ENCODE results near the gene CLK3.
"Not testable (repeated sequence)": the region's sequence is repeated elsewhere in the genome, so short reads cannot be mapped to it uniquely, and the experiment has no call there.

The CLK3 gene

DNA sequence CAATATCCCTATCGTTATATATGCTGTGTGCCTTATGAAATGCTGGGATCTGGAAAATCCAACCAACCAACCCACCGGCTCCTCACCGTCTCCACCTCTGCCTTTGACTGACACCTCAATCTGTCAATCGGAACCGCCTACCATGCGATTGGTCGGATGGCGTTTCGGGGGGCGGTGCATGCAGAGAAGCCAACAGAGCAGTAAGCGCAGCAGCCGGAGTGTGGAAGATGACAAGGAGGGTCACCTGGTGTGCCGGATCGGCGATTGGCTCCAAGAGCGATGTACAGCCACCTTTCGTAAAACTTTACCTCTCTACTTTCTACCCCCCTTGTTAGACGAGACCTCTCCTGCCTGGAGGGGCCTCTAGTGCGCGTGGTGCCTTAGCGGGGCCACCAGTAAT, 6.3 kb downstream of the CLK3 start:
- no peak for DNase-seq

DNA sequence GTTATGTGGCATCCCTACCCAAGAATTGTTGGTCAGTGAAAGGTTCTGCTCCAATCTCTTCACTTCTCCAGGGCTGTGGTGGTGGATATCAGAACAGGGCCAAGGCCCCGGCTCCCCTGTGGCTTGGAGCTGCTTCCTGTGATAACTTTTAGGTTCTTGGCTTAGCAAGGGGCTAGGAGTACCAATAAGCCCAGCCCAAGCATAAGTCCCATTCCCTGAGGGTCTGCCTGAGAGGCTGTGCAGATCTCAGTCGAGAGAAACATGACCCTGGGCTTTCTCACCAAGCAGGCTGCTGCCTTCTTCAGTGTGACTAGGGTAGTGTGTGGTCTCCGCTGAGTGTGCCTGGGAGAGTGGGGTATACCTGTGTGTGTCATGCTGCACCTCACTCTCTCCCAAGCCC, 7.1 kb downstream of the CLK3 start:
- DNase-seq: no peak

DNA sequence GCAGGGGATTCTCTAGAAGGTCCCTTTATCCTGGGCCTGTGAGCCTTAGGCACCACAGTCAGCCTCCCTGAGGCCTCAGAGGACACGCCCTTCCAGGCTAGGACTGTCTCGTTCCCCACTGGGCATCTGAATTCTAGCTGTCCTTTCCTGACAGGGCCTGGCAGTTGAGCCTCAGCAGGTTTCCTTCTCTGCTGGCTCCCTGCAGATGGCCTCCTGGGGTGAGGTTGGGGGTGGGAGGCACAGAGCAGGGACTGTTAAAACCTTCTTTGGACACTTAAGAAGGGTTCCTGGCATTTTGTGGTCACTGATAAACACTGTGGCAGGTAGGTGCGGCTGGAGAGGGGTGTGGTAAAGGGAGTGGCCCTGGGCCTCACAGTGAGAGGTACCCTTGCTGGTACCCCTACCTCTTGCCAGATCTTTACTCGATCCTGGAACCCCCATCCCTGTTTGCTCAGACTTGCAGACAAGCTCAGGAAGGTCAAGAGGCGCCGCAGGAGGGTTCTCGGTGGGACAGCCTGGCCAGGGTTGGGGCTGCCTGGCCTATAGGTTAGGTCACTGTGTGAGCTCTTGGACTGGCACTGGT, 8.5 kb downstream of the CLK3 start:
- DNase-seq: no peak

DNA sequence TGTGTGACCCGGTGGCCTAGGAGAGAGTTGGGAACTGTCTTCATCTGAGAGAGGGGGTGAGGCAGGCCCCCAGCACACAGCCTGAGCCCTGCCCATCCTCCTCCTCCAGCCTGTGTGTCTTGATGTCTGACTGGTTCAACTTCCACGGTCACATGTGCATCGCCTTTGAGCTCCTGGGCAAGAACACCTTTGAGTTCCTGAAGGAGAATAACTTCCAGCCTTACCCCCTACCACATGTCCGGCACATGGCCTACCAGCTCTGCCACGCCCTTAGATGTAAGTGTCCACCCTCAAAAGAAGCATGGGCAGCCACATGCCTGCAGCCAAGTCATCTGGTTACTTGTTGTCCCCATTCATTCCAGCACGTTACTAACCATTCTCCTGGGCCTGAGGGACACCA, 10.1 kb downstream of the CLK3 start:
- DNase-seq: no peak

DNA sequence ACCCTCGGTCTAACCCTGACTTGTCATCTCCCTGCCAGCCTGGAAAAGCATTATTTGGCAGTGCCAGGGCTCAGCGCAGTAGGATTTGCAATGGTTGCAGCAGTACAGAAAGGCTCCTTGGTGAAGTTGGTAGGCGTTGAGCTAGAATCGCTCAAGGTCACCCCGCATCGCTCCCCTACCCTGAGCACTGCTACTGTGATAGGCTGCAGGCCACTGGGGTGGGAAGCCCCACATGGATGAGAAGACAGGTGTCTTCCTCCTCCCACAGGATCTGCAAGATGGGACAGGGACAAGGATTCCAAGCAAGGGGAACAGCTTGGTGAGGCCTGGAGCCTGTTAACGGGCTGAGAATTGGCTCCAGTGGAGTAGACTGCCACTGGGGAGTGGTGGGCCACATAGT, 10.7 kb downstream of the CLK3 start:
- DNase-seq: no peak

DNA sequence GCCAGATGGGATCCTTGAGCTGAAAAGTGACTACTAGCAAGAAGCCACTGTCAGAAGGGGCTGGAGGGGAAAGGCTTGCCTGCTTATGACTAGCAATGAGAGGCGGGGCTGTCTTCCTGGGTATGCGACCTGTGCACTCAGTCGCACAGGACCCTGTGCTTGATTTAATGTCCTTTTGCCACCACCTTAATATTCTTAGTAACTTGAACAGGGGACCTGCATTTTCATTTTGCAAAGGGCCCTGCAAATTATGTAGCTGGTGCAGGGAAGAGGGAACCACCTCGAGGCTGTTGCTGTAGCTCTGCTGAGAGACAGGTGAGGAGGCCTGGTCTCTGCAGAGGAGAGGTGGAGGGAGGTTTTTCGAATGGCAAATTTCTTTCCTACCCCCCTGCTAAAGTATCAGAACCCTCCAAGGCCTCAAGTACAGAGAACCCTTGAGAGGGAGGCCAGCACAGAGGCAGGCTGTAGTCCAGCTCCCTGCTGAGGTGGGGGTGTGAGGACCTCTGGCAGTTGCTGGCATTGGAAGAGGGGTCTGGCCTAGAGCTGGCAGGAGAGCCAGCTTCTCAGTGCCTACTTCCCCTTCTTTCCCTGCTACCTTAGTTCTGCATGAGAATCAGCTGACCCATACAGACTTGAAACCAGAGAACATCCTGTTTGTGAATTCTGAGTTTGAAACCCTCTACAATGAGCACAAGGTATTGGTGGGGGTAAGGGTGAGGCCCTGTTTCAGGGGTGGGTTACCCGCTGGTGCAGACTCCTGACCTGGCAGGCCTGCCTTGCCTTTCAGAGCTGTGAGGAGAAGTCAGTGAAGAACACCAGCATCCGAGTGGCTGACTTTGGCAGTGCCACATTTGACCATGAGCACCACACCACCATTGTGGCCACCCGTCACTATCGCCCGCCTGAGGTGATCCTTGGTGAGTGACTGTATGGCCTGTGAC, 11.4 kb downstream of the CLK3 start:
- no peak for DNase-seq

DNA sequence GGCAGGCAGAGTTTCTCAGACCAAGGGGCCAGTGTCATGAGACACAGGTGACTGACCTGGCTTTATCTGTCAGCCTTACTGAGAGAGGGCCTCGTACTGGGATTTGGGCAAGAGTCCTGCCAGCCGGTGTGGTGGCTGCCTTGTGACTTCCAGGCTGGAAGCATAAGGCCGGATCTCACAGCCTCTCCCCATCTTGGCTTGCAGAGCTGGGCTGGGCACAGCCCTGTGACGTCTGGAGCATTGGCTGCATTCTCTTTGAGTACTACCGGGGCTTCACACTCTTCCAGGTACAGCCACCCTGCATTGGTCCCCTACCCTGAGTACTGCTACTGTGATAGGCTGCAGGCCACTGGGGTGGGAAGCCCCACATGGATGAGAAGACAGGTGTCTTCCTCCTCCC, 12.1 kb downstream of the CLK3 start:
- no peak for DNase-seq

DNA sequence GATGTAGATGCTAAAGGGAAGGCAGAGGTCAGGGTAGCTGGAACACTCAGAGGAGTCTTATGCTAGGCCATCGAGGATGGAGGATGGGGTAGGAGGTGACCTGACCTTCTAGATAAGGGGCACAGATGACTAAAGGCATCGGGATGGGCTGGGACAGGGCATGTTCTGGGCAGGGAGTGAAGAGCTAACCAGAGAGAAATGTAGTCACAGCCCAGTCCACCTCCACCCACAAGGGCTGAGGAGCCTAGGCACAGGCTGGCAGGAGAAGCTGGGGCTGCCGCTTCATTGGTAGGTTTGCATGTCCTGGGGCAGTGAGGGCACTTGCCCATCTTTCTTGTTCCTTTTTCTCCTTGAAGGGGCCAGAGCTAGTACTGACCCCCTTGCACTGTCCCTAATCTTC, 12.6 kb downstream of the CLK3 start:
- no peak for DNase-seq

DNA sequence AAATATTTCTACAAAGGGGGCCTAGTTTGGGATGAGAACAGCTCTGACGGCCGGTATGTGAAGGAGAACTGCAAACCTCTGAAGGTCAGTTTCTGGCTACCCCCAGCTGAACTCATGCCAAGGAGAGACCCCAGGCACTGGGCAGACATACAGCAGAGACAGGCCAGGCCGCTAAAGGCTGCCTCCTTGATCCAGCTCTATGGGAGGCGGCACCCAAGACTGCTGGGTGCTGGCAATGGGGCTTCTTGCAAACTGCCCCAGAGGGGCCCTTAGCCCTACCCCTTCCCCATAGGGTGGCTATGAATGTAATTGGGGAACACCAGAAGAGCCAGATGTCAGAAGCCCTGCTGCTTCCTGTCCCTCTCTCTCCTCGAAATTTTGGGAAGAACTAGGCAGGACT, 13.3 kb downstream of the CLK3 start:
- DNase-seq: no peak

DNA sequence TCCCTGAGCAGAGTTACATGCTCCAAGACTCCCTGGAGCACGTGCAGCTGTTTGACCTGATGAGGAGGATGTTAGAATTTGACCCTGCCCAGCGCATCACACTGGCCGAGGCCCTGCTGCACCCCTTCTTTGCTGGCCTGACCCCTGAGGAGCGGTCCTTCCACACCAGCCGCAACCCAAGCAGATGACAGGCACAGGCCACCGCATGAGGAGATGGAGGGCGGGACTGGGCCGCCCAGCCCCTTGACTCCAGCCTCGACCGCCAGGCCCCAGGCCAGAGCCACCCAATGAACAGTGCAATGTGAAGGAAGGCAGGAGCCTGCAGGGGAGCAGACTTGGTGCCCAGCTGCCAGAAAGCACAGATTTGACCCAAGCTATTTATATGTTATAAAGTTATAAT, 14.1 kb downstream of the CLK3 start:
- not testable (repeated sequence) for DNase-seq

DNA sequence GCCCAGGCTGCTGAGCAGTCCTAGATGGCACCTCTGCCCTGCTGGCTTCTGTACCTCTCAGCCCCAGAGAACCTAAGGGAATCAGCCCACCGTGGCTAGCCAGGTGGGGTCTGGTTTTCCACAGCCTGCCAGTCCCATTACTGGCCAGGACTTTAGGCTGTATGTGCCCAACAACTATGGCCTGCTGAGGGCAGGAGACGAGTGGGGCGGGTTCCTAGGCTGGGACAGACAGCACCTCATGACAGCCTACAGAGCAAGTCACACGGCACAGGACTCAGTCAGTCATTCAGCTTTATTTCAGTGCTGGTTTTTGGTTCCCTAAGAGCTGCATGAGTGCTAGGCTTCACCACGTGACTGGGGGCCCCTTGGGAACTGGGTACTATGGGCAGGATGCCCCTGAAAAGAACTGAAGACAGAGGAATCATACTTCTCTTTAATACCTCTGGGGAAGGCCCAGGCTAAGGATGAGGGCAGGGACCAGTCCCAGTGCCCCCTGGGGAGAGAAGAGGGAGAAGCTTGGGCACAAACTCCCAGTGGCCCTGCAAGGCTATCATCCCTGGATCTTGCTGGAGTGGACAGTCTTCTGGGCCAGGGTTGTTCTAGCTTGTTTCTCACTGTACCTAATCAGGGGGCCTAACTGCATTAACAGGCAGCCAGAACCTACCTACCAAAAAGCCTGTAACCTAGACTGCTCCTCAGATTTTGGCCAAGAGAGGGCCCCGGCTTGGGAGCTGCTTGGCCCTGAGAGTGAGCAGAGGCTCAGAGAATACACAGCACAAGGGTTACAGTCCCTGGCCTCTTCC, 14.8 kb downstream of the CLK3 start:
- peak in 1 of 2 donors; percentile 48 for DNase-seq

DNA sequence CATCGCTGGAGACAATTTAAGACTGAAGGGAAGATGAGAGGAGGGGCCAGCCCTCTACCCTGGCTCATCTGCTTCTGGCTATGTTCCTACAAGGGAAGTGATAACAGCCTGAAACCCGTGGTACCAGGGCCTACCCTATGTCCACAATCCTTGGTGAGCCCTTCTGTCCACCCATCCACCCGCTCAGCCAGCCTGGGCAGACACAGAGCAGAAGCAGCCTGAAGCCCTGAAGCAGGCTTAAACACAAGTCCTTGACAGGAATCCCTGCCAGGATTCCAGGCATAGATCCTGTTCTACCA, 15.4 kb downstream of the CLK3 start:
- DNase-seq: no peak

DNA sequence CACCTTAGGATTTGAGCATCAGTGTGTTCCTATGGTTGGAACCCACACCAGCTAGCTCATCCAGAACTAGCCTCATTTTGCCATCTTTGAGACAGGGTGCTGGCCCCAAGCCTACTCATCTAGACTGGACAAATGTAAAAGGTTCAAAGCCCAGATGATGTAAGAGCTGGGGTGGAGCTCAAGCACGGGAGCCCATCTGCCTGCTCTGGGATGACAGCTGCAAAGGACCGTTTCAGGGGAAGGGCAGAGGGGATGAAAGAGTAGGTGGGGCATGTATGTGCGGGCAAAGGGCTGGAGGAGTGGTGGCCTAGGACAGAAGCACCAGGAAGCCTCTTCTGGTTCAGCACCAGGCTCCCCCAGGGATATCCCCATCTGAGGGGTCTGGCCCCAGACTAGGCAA, 15.8 kb downstream of the CLK3 start:
- DNase-seq: no peak

DNA sequence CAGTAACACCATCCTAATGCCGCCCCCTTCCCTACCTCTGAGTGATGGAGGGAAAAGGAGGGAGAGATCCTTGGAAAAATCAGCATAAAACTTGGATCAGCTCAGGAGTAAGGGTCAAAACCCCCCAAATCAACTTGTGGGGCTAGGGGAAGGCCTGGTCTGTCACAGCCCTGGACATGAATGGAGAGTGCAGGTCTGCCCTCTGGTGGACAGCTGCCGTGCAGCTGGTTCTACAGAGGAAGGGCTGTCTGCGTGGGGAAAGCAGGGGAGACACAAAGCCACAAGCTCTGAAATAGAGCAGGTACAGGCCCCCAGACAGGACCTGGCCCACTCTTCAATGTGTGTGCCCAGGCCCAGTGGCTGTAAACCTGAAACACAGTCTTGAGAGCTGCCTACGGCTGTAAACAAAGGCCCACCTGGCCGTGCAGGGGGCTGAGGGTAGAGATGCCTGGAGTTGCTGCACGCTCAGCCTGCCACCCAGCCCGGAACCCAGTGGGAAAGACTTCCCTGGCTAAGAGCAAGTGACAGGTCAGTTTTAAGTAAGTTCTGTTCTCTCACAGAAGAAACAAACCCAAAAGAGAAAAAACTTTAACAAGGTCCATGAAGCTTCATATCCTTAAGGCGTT, 16.4 kb downstream of the CLK3 start:
- DNase-seq: peak; percentile 54 to 60

DNA sequence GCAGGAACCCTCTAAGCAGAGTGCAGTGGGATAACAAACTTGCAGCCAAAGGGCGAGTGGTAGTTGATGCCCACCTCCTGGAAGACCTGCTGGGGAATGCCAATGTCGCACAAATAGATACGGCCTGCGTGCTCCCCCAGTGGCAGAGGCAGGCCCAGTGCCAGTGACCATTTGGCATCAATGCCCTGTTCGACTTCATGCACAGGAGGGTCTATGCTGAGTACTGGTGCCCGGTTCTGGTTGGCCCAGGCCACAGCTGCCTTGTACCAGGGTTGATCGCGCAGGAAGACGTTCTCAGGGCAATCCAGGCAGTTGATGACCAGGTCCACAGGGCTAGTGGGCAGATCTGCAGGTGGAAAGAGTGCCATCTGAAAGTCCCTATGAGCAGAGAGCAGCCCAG, 17.0 kb downstream of the CLK3 start:
- DNase-seq: no peak

DNA sequence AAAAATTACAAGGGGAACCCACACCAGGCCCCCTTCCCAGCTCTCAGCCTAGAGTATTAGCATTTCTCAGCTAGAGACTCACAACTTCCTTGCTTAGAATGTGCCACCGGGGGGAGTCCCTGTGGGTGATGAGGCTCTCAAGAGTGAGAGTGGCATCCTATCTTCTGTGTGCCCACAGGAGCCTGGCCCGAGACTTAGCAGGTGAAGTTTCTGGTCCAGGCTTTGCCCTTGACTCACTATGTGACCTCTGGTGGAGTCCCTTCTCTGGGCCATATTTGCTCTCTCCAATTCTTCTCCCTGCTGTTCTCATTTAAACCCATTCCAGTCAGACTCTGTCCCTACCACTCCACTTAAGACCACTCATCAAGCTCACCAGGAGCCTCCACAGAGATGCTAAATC, 18.1 kb downstream of the CLK3 start:
- DNase-seq: no peak

DNA sequence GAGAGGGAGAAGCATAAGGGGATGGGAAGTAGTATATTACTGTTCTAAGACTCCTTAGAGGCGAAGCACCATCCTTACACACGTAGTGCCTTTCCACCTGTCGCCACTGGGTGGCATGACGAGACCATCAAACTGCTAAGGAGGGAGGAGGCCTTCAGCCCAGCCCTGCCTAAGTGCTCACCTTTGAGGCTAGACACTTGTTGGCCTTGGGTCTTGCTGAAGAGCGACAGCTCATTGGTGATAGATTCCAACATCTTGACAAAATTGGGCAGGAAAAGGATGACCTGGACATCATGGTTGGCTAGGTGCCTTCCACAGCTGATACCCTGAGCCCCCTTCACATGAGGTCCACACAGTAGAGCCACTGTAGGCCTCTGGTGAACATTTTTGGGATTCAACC, 19.6 kb downstream of the CLK3 start:
- peak; percentile 77 to 79 for DNase-seq

DNA sequence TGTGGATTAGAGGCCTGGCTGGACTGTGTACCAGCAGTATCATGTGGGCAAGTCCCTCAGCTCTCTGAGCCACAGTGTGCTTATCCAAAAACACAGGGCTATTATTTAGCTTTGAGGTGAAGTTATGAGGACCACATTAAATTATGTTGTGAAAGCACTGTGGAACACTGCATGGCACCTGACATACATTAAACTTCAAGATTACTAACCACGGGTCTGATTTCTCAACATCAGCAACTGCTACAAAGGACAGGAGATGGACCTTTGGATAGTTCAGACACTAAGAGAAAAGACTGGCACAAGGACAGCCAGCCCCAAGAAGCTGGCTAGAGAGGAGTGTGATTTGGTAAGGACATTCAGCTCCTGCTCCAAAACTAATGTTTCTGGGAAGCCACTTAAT, 21.3 kb downstream of the CLK3 start:
- DNase-seq: no peak

DNA sequence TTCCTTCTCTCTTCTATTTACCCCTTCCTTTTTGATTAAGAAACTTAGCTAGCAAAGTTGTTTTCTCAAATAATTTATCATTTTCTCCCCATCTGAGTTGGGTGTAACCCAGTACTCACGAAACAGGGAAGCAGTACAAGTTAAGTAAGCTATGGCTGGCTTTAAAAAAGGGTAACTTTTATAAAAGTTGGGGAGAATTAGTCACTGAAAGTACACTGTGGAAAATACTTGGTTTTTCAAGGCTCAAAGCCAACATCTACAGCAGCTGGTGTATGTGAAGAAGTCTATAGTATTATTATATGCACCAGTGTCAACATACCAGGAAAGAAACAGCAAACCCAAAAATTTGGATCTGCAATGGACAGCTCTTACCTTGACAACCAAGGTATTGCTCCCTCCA, 25.5 kb downstream of the CLK3 start:
- no peak for DNase-seq

DNA sequence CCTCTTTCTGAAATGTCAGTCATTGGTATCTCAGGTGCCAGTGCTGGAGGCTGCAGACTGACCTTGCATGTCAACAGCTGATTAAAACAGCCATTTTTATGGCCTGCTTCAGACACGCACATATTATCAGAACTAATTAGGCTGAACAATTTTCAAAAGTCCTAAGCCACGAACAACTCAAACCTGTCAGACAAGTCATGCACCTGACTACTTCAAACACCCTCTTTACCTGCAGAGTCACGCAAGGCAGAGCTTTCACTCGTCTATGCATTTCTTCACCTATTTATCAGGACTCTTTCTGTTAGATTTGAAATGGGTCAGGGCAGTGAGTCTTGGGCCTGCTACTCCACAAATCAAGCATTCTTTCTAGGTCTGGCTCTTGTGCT, 26.7 kb downstream of the CLK3 start:
- no peak for DNase-seq

DNA sequence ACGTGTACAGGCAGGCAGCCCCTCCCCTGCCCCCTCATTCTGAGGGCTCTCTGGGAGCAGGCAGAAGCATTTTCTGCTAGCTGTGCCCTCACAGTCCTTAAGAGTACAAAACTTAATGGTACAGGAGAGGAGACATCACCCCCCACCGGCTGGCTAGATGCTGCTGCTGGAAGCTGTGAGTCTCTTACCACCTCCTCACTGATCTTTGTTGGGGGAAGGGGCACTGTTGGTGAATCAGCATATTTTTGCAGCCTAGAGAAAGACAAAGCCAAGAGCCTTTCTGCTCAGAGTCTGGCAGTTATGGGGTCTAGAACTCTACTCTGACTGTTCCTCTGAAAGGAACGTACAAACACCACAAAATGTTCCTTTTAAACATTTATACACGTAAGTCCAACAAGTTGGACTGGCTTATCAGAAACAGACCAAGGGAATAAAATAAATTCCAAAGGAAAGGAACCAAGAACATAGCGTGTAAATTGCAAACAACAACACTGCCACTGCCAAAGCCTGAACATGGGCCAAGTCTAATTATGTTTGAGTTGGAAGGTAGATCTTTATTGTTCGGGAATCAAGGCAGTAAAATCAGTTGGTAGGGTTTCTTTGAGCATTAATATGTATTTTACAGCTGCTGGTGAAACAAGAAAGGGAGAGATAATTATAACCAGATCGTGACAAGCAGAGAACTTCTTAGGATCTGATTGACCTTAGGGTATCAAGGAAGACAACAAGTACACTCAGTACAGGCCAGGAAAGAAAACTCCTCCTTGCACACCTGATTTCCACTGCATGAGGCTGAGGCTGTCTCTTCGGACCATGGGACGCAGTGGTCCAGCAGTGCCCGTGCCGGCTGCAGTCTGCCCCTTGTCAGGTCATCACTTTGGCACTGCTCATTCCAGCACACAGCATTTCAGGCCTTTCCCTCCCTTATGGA, 27.4 kb downstream of the CLK3 start:
- no peak for DNase-seq

DNA sequence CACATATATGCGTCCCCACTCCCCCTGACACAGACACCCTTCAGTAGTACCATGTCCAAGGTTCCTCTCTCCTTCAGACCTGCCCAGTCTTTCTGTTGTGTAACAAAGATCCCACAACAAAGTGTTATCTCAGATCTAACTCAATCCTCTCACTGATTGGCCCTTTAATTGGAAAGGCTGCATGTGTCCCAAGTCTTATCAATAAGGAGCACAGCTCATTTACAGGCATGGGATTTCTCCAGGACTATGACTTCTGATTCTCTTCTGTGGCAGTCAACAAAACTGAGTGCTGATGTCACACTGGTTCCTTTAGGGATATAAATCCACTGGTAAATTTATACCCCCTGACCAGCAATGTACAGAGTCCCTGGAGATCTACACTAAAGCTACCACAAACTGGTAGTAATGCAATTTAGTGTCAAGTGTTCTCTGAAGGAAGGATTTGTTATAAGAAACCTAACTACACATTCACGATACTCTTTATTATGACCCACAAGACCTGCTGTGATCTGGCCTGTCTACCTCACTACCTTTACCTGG, 28.1 kb downstream of the CLK3 start:
- DNase-seq: no peak
